Colonic mucosa (tissue), 4 donors: Measurements from ENCODE around the gene UBE3A. TPM values are rescaled to one million over a fixed set of nuclear protein-coding genes. Genes with fewer than 3 reads are reported as not detected.

Experiments used
- DNase-seq: peaks from one replicate; pipeline ENCODE4 v3.0.0-alpha.2; 2020
- H3K27ac ChIP-seq: fragments of 200-600 bp; one replicate; pipeline ENCODE4 v1.8.0; 2021
- H3K27me3 ChIP-seq: fragments of 200-600 bp; one replicate; pipeline ENCODE4 v1.8.0; 2021
- H3K36me3 ChIP-seq: fragments of 200-600 bp; one replicate; pipeline ENCODE4 v1.8.0; 2021
- H3K4me1 ChIP-seq: fragments of 200-600 bp; one replicate; pipeline ENCODE4 v1.8.0; 2021; ENCODE audit warnings: mild to moderate bottlenecking
- H3K4me3 ChIP-seq: fragments of 200-600 bp; one replicate; pipeline ENCODE4 v1.8.0; 2021
- H3K9ac ChIP-seq, 2 donors: one replicate each; pipeline ENCODE4 v1.7.0; 2013; ENCODE audit warnings: control low read depth in 2 of 2, low read depth in 2 of 2, low read length in 2 of 2
- H3K9me3 ChIP-seq: fragments of 200-600 bp; one replicate; pipeline ENCODE4 v1.8.0; 2021
- CTCF ChIP-seq: fragments of 200-600 bp; IDR thresholded peaks from one replicate; pipeline ENCODE4 v1.8.0; 2022; ENCODE audit warnings: antibody characterized with exemption, mild to moderate bottlenecking
- intact Hi-C: fragments of 100-400 bp; cut with DNase I; formaldehyde crosslinking; loops from one replicate; pipeline ENCODE4 v1.14.1; 2022
- total RNA-seq, 2 donors: library from RNA; stranded (reverse); fragmentation: NEBNext Ultra II Directional in 1 of 2; extraction: Animal tissue kit (Norgen Biotek cat#: 25700) in 1 of 2; gene quantifications; one replicate each; pipeline ENCODE4 v1.2.1, GENCODE V29; 2021
- donor health status: healthy.
- donor health status: DM: no; HTN: no; CAD: no.
- donor health status: DM: no; HTN: no; CAD: no.

UBE3A gene
- total RNA-seq, 2 donors from 2014 or later = 83.9 to 92.2 TPM

- no peak overlapping the region for H3K9ac ChIP-seq
- peaks cover 17% of the 10 kb centered on the region for H3K4me1 ChIP-seq
- no peak for TF ChIP-seq CTCF
- intact Hi-C loops = loop anchor here (10.0 kb wide), 2 partner anchors 58 to 478 kb away; partner anchors contain the start of genes SNRPN and SNURF
- H3K4me3 ChIP-seq = no peak overlapping the region
- H3K27me3 ChIP-seq = no peaks in the 10 kb centered on the region
- H3K27ac ChIP-seq = no peak overlapping the region
- no peak for DNase-seq
- no peaks in the 10 kb centered on the region for H3K36me3 ChIP-seq
- H3K9me3 ChIP-seq = no peaks in the 10 kb centered on the region
Observed at GRCh38 chr15:25433118-25433865, 5.5 kb downstream of the UBE3A start.

GRCh38 chr15:25431836-25432561 lies 6.8 kb downstream of the UBE3A start:
- TF ChIP-seq CTCF = no peak
- Histone ChIP-seq H3K36me3 (no peaks in the 10 kb centered on the region), H3K4me3 (no peak overlapping the region), H3K9me3 (no peaks in the 10 kb centered on the region), H3K27me3 (no peaks in the 10 kb centered on the region), H3K27ac (no peak overlapping the region), H3K9ac (no peak overlapping the region), H3K4me1 (peaks cover 17% of the 10 kb centered on the region)
- intact Hi-C loops = loop anchor here (10.0 kb wide), 2 partner anchors 57 to 477 kb away; partner anchors contain the start of genes SNRPN and SNURF
- no peak for DNase-seq

- no peaks in the 10 kb centered on the region for H3K36me3 ChIP-seq
- intact Hi-C loops = no loop called here
- no peak overlapping the region for H3K9ac ChIP-seq
- no peak overlapping the region for H3K4me3 ChIP-seq
- H3K27ac ChIP-seq = no peak overlapping the region
- H3K4me1 ChIP-seq = peaks cover 8% of the 10 kb centered on the region
- no peak for DNase-seq
- TF ChIP-seq CTCF = no peak
- no peaks in the 10 kb centered on the region for H3K27me3 ChIP-seq
- H3K9me3 ChIP-seq = no peaks in the 10 kb centered on the region
Observed at GRCh38 chr15:25427861-25428260, 11.0 kb downstream of the UBE3A start.

GRCh38 chr15:25426896-25427610 lies 11.8 kb downstream of the UBE3A start:
- H3K4me3 ChIP-seq = no peak overlapping the region
- DNase-seq = no peak
- no peak overlapping the region for H3K9ac ChIP-seq
- no peak for TF ChIP-seq CTCF
- H3K27me3 ChIP-seq = no peaks in the 10 kb centered on the region
- H3K27ac ChIP-seq = no peak overlapping the region
- H3K4me1 ChIP-seq = peaks cover under 1% of the 10 kb centered on the region
- intact Hi-C loops = no loop called here
- H3K9me3 ChIP-seq = no peaks in the 10 kb centered on the region
- H3K36me3 ChIP-seq = no peaks in the 10 kb centered on the region

- no peak for TF ChIP-seq CTCF
- Histone ChIP-seq H3K27me3 (no peaks in the 10 kb centered on the region), H3K9me3 (no peaks in the 10 kb centered on the region), H3K4me1 (no peaks in the 10 kb centered on the region), H3K36me3 (no peaks in the 10 kb centered on the region), H3K4me3 (no peak overlapping the region), H3K27ac (no peak overlapping the region), H3K9ac (no peak overlapping the region)
- intact Hi-C loops = no loop called here
- no peak for DNase-seq
Observed at GRCh38 chr15:25424073-25424472, 14.8 kb downstream of the UBE3A start.
